HG03039 (cell line): ENCODE measurements around the gene LRBA.

Source experiments
- ATAC-seq: cut with Tn5 transposase; IDR thresholded peaks from one replicate; pipeline ENCODE4 v1.9.1; 2021; ENCODE audit warnings: mild to moderate bottlenecking, moderate library complexity; ENCODE audit not compliant: unreplicated experiment

Gene LRBA

GRCh38 chr4:150308824-150309472 is 706.1 kb downstream of the LRBA start:
- ATAC-seq, result no peak

GRCh38 chr4:150306719-150307118 is 708.4 kb downstream of the LRBA start:
- no peak for ATAC-seq

- no peak for ATAC-seq
Measured at GRCh38 chr4:150305995-150306394, 709.1 kb downstream of the LRBA start.

GRCh38 chr4:150302553-150302952 is 712.5 kb downstream of the LRBA start:
- ATAC-seq, result no peak

GRCh38 chr4:150299816-150300215 is 715.3 kb downstream of the LRBA start:
- no peak for ATAC-seq

- ATAC-seq, result no peak
Measured at GRCh38 chr4:150297861-150298474, 717.1 kb downstream of the LRBA start.

- no peak for ATAC-seq
Measured at GRCh38 chr4:150289881-150290280, 725.2 kb downstream of the LRBA start.

GRCh38 chr4:150289198-150289597 is 725.9 kb downstream of the LRBA start:
- no peak for ATAC-seq

- ATAC-seq, result no peak
Measured at GRCh38 chr4:150286656-150287055, 728.4 kb downstream of the LRBA start.

- no peak for ATAC-seq
Measured at GRCh38 chr4:150283689-150284088, 731.4 kb downstream of the LRBA start.

GRCh38 chr4:150280975-150281374 is 734.1 kb downstream of the LRBA start:
- ATAC-seq, result no peak

GRCh38 chr4:150280081-150280895 is 734.8 kb downstream of the LRBA start:
- no peak for ATAC-seq

GRCh38 chr4:150278206-150278605 is 736.9 kb downstream of the LRBA start:
- no peak for ATAC-seq

- ATAC-seq, result no peak
Measured at GRCh38 chr4:150268444-150268843, 746.6 kb downstream of the LRBA start.

- no peak for ATAC-seq
Measured at GRCh38 chr4:150265806-150266205, 749.3 kb downstream of the LRBA start.

- no peak for ATAC-seq
Measured at GRCh38 chr4:150264595-150265161, 750.4 kb downstream of the LRBA start.

GRCh38 chr4:150262611-150263010 is 752.5 kb downstream of the LRBA start:
- ATAC-seq, result no peak

- no peak for ATAC-seq
Measured at GRCh38 chr4:150261571-150261970, 753.5 kb downstream of the LRBA start.

- no peak for ATAC-seq
Measured at GRCh38 chr4:150259861-150260567, 755.1 kb downstream of the LRBA start.

- no peak for ATAC-seq
Measured at GRCh38 chr4:150258569-150258968, 756.5 kb downstream of the LRBA start.
